Endothelial cell of umbilical vein (primary cell): ENCODE data around the gene MTSS2.

Source experiments
- CTCF ChIP-seq, 2 donors: IDR thresholded peaks; 1 replicate in 1 of 2; 2 replicates in 1 of 2; pipeline ENCODE4 v1.5.1; 2011; ENCODE audit warnings: low read length in 2 of 2, mild to moderate bottlenecking in 2 of 2, moderate library complexity in 2 of 2, control low read depth in 1 of 2, inconsistent platforms in 1 of 2, low read depth in 1 of 2; ENCODE audit not compliant: insufficient read depth in 1 of 2; ENCODE audit errors: extremely low read depth in 1 of 2
- EZH2 ChIP-seq: IDR thresholded peaks from 2 replicates; pipeline ENCODE4 v1.6.1; 2012; ENCODE audit warnings: borderline replicate concordance, low read depth, mild to moderate bottlenecking, moderate library complexity, low read length, inconsistent platforms; ENCODE audit not compliant: severe bottlenecking
- GATA2 ChIP-seq: IDR thresholded peaks from 2 replicates; pipeline ENCODE4 v1.7.0; 2011; ENCODE audit warnings: low read depth, mild to moderate bottlenecking, moderate library complexity, mixed read lengths, low read length; ENCODE audit not compliant: insufficient read length, insufficient read depth
- MAX ChIP-seq: IDR thresholded peaks from 2 replicates; pipeline ENCODE4 v1.6.1; 2011; ENCODE audit not compliant: insufficient read depth, insufficient read length
- POLR2A ChIP-seq: IDR thresholded peaks from 2 replicates; pipeline ENCODE4 v1.6.1; 2012; ENCODE audit warnings: low read depth, mild to moderate bottlenecking, control low read depth, low read length
- POLR2AphosphoS5 ChIP-seq: IDR thresholded peaks from 2 replicates; pipeline ENCODE4 v1.6.1; 2012; ENCODE audit warnings: low read depth, mild to moderate bottlenecking, control low read depth, low read length, moderate library complexity; ENCODE audit not compliant: insufficient read depth

- TF ChIP-seq CTCF (IDR thresholded peaks at IDR 0.05; ENCODE audit: extremely low read depth in 1 of 2, insufficient read depth in 1 of 2, low read depth in 1 of 2, low read length in 2 of 2) (no peak), POLR2A (no peak), EZH2 (no peak), MAX (no peak), POLR2AphosphoS5 (no peak), GATA2 (no peak)
Observed at GRCh38 chr16:70698901-70699300, 13.0 kb upstream of the MTSS2 start.
